Cardiac ventricle fibroblast (primary cell): Measurements from ENCODE around the gene PYCARD. TPM values are rescaled to one million over a fixed set of nuclear protein-coding genes. Genes with fewer than 3 reads are reported as not detected.

Source experiments
- total RNA-seq: library from RNA; depleted of rRNA; stranded (reverse); fragments of >200 nt; gene quantifications from 2 replicates; pipeline ENCODE4 v1.2.3, GENCODE V29; 2015

PYCARD gene
- total RNA-seq = 42.4 and 48.0 TPM in 2 replicates

GRCh38 chr16:31202414-31203375 is at the start of gene PYCARD:
Gene PYCARD (minus strand): TSS chr16:31202760. CDS start chr16:31202690, 70 bp downstream.

GRCh38 chr16:31216422-31217135 is 14.0 kb upstream of the PYCARD start, which contains the start of gene PYDC1:
Gene PYDC1 (minus strand): TSS chr16:31217135. CDS start chr16:31217028, 107 bp downstream.

GRCh38 chr16:31213877-31214707 is 11.5 kb upstream of the PYCARD start, which contains the start of gene TRIM72:
Gene TRIM72 (plus strand): TSS chr16:31214119. CDS start chr16:31214739, 620 bp downstream.

GRCh38 chr16:31179747-31180459 is 22.7 kb downstream of the PYCARD start, which contains the start of gene FUS:
Gene FUS (plus strand): TSS chr16:31180139. CDS start chr16:31180215, 76 bp downstream.

Other genes with a start within 250 kb of the PYCARD start
- gene SETD1A, start 245.0 kb downstream of the PYCARD start, total RNA-seq = 5.2 and 6.2 TPM in 2 replicates
- 11.1 and 11.7 TPM in 2 replicates for gene HSD3B7, start 217.6 kb downstream of the PYCARD start, total RNA-seq
- gene STX1B, start 192.1 kb downstream of the PYCARD start, total RNA-seq = 0.25 and 0.29 TPM in 2 replicates
- gene STX4, start 169.2 kb downstream of the PYCARD start, total RNA-seq = 19.0 and 25.1 TPM in 2 replicates
- gene ZNF668, start 128.5 kb downstream of the PYCARD start, total RNA-seq = 9.8 and 14.4 TPM in 2 replicates
- gene ZNF646, start 128.3 kb downstream of the PYCARD start, total RNA-seq = 8.0 and 10.5 TPM in 2 replicates
- 1.2 and 3.2 TPM in 2 replicates for gene PRSS53, start 113.8 kb downstream of the PYCARD start, total RNA-seq
- gene VKORC1, start 108.0 kb downstream of the PYCARD start, total RNA-seq = 309 and 356 TPM in 2 replicates
- 55.5 and 66.1 TPM in 2 replicates for gene BCKDK, start 94.4 kb downstream of the PYCARD start, total RNA-seq
- 21.0 and 22.6 TPM in 2 replicates for gene KAT8, start 85.1 kb downstream of the PYCARD start, total RNA-seq
- gene PRSS8, start 67.0 kb downstream of the PYCARD start, total RNA-seq = not detected in 2 replicates
- gene PRSS36, start 52.7 kb downstream of the PYCARD start, total RNA-seq = 0.20 TPM in 1 of 2 replicates, not detected in the other
- gene FUS, start 22.6 kb downstream of the PYCARD start, total RNA-seq = 27.4 and 29.6 TPM in 2 replicates
- not detected in 2 replicates for gene TRIM72, start 11.4 kb upstream of the PYCARD start, total RNA-seq
- gene PYDC1, start 14.4 kb upstream of the PYCARD start, total RNA-seq = not detected in 2 replicates
- not detected in 2 replicates for gene ITGAM, start 57.2 kb upstream of the PYCARD start, total RNA-seq
- 0.12 TPM in 1 of 2 replicates, not detected in the other for gene ITGAX, start 152.4 kb upstream of the PYCARD start, total RNA-seq
- gene ITGAD, start 190.6 kb upstream of the PYCARD start, total RNA-seq = not detected in 2 replicates
- not detected in 2 replicates for gene COX6A2, start 225.6 kb upstream of the PYCARD start, total RNA-seq
- gene ZNF843, start 240.0 kb upstream of the PYCARD start, total RNA-seq = 5.7 and 7.2 TPM in 2 replicates